Osteoblast (primary cell): ENCODE results near the gene CSNK2B. TPM values are rescaled to one million over a fixed set of nuclear protein-coding genes. Genes with fewer than 3 reads are reported as not detected.

Source experiments
- DNase-seq: peaks from one replicate; pipeline ENCODE4 v3.0.0; 2011; ENCODE audit warnings: low spot score, mixed read lengths; ENCODE audit not compliant: insufficient read length; ENCODE audit errors: missing footprints
- H2AFZ ChIP-seq: 2 replicates; pipeline ENCODE4 v1.6.0; 2011; ENCODE audit warnings: mild to moderate bottlenecking, low read length
- H3K27ac ChIP-seq: 2 replicates; pipeline ENCODE4 v1.5.1; 2011; ENCODE audit warnings: mild to moderate bottlenecking, low read depth, low read length, moderate library complexity
- H3K27me3 ChIP-seq: 2 replicates; pipeline ENCODE4 v1.6.0; 2012; ENCODE audit warnings: mild to moderate bottlenecking, control low read depth, inconsistent platforms, low read length, moderate library complexity; ENCODE audit not compliant: insufficient read depth
- H3K36me3 ChIP-seq: 2 replicates; pipeline ENCODE4 v1.5.1; 2011; ENCODE audit warnings: mild to moderate bottlenecking, low read length, control low read depth, moderate library complexity; ENCODE audit not compliant: insufficient read depth
- H3K4me1 ChIP-seq: 2 replicates; pipeline ENCODE4 v1.5.1; 2011; ENCODE audit warnings: mild to moderate bottlenecking, low read length, control low read depth, moderate library complexity; ENCODE audit not compliant: insufficient read depth
- H3K4me2 ChIP-seq: 2 replicates; pipeline ENCODE4 v1.6.0; 2011; ENCODE audit warnings: mild to moderate bottlenecking, low read length; ENCODE audit not compliant: insufficient read depth
- H3K4me3 ChIP-seq: fragments of 200-600 bp; sonication (generic); 3 replicates; pipeline ENCODE4 v1.5.1; 2012; ENCODE audit warnings: mild to moderate bottlenecking, low read length, inconsistent platforms; ENCODE audit not compliant: insufficient read depth
- H3K79me2 ChIP-seq: 2 replicates; pipeline ENCODE4 v1.6.0; 2012; ENCODE audit warnings: mild to moderate bottlenecking, low read length, control low read depth, inconsistent platforms; ENCODE audit not compliant: insufficient read depth
- H3K9me3 ChIP-seq: 2 replicates; pipeline ENCODE4 v1.5.1; 2011; ENCODE audit warnings: low read depth, low read length, control low read depth
- H4K20me1 ChIP-seq: 2 replicates; pipeline ENCODE4 v1.6.0; 2012; ENCODE audit warnings: mild to moderate bottlenecking, low read length, control low read depth; ENCODE audit not compliant: insufficient read depth
- total RNA-seq: library from RNA; depleted of rRNA; stranded (reverse); fragments of >200 nt; gene quantifications from 2 replicates; pipeline ENCODE4 v1.2.3, GENCODE V29; 2012
- TF ChIP-seq, protein P1 (sequence below): IDR thresholded peaks from 2 replicates; pipeline ENCODE4 v1.5.1; 2011; ENCODE audit warnings: mild to moderate bottlenecking, low read depth, low read length, moderate library complexity; ENCODE audit errors: extremely low read depth

CSNK2B gene
- total RNA-seq, 1 donor, result 150 TPM

DNA sequence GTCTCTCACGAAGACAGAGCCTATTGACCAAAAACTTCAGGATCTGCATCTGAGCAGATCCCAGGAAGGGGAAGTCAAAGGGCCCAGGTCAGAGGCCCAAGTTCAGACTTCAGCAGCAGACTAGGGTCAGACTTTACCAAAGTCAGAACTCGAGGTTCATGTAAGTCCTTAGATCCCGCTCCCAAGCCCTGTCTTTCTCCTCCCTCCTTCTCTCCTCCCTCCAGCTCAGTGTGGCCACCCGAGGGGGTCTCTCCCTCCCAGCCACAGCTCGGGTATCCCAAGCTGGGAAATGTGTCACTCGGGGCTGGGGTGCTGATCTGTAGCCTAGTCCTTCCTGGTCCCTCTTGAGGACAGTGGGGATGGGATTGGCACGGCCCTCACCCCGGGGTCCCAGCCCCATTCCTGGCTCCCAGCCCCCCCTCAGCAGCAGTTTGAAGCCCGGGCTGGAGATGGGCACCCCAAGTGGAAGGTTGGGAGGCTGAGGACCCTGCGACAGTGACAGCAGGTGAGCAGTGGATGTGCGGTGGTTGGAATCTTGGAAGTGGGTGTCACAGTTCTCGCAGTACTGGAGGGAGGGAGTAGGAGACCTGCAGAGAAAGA, 3.7 kb upstream of the CSNK2B start:
- no peak for DNase-seq
- Histone ChIP-seq H3K4me2 (no peak overlapping the region), H2AFZ (no peak overlapping the region), H3K27ac (no peak overlapping the region), H3K4me1 (peaks cover 50% of the 10 kb centered on the region), H4K20me1 (peaks cover 29% of the 10 kb centered on the region), H3K79me2 (peaks cover 64% of the 10 kb centered on the region), H3K4me3 (no peak overlapping the region), H3K27me3 (no peaks in the 10 kb centered on the region), H3K36me3 (peaks cover 21% of the 10 kb centered on the region), H3K9me3 (no peaks in the 10 kb centered on the region)
- TF ChIP-seq, protein P1, sequence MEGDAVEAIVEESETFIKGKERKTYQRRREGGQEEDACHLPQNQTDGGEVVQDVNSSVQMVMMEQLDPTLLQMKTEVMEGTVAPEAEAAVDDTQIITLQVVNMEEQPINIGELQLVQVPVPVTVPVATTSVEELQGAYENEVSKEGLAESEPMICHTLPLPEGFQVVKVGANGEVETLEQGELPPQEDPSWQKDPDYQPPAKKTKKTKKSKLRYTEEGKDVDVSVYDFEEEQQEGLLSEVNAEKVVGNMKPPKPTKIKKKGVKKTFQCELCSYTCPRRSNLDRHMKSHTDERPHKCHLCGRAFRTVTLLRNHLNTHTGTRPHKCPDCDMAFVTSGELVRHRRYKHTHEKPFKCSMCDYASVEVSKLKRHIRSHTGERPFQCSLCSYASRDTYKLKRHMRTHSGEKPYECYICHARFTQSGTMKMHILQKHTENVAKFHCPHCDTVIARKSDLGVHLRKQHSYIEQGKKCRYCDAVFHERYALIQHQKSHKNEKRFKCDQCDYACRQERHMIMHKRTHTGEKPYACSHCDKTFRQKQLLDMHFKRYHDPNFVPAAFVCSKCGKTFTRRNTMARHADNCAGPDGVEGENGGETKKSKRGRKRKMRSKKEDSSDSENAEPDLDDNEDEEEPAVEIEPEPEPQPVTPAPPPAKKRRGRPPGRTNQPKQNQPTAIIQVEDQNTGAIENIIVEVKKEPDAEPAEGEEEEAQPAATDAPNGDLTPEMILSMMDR, result no peak

DNA sequence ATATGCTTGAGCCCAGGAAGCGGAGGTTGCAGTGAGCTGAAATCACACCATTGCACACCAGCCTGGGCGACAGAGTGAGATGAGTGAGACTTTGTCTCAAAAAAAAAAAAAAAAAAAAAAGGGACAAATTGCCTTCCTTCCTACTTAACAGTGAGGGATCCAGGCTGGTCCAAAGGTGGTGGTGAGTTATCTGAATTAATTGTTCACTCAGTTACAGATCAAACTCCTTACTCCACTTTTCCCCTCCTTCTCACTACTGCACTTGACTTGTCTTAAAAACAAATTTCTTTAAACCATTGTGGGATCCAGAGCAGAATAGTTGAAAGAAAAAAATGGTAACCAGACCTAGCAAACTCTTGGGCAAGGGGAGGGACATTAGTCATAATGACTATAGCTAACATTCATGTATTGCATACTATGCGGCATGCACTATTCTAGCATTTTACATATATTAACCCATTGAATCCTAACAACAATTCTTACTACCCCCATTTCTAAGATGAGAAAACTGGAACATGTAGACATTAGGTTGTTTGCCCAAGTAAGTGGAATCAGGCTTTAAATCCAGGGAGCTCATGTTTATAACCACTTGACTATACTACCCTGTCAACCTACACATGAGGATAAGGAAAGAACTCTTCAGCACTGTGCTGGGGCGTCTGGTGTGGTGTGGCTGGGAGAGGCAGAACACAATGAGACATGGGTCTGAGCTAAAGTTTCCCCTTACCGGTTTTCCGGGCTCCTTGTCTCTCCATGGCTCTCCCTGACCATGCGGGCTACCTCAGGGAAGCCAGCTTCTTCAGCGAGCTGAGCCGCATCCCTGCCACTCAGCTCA, 2.5 kb upstream of the CSNK2B start:
- H4K20me1 ChIP-seq, result peaks cover 23% of the 10 kb centered on the region
- H3K27me3 ChIP-seq, result no peaks in the 10 kb centered on the region
- peaks cover 64% of the 10 kb centered on the region for H3K79me2 ChIP-seq
- H2AFZ ChIP-seq, result no peak overlapping the region
- peak overlapping the region; percentile 84 for H3K4me3 ChIP-seq
- peaks cover 48% of the 10 kb centered on the region for H3K4me1 ChIP-seq
- H3K4me2 ChIP-seq, result peak overlapping the region; percentile 99
- TF ChIP-seq, protein P1, result no peak
- H3K27ac ChIP-seq, result peak overlapping the region; percentile 91
- H3K9me3 ChIP-seq, result no peaks in the 10 kb centered on the region
- peaks cover 23% of the 10 kb centered on the region for H3K36me3 ChIP-seq
- peak; percentile 96 for DNase-seq

DNA sequence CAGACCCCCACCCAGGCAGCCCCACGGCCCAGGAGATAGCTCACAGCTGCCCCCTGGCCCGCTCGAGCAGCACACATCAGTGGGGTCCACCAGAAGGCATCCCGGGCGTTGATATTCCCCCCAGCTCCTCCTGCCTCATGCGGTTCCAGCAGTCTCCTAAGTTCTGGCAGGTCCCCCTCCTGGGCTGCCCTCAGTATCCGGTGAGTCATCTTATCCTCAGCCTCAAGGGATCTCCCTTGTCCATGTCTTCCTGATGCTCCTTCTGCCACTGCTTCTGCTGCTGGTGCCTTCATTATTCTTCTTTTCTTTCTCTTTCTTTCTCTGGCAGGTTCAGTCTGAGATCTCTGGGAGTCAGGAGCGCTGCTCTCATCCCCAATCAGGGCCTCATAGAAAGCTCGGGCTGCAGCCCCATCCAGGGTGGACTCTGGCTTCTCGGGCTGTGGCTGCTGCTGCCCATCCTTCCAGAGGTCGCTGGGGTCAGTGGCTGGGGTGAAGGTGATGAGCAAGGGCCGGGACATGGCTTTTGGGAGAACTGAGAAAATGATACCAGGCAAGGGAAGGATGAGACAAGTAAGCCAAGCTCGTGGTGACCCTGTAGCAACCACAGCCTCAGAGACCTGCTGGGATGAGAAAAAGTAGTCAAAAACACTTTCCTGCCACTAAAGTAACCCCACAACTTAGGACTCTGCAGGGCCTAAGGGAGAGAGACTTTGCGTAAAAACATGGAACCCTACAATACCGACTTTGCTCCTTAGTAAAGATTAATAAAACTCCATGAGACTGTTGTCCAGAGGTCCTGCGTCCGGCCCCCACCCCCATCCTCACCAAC, 1.7 kb upstream of the CSNK2B start:
- peaks cover 31% of the 10 kb centered on the region for H3K36me3 ChIP-seq
- DNase-seq, result peak; percentile 93
- H3K4me2 ChIP-seq, result peak overlapping the region; percentile 99
- peaks cover 19% of the 10 kb centered on the region for H4K20me1 ChIP-seq
- H3K27me3 ChIP-seq, result no peaks in the 10 kb centered on the region
- no peaks in the 10 kb centered on the region for H3K9me3 ChIP-seq
- H3K4me3 ChIP-seq, result peak overlapping the region; percentile 84
- peaks cover 64% of the 10 kb centered on the region for H3K79me2 ChIP-seq
- peaks cover 43% of the 10 kb centered on the region for H3K4me1 ChIP-seq
- peak overlapping the region; percentile 92 for H2AFZ ChIP-seq
- peak overlapping the region; percentile 91 for H3K27ac ChIP-seq
- TF ChIP-seq, protein P1, result no peak
